IMR-90 (cell line): ENCODE results near the gene PRDM5.

Experiments
- CTCF ChIP-seq: conservative IDR thresholded peaks from 2 replicates; pipeline ENCODE4 v1.5.1; 2012; ENCODE audit warnings: mild to moderate bottlenecking, low read depth, low read length, improper control_type of control experiment
- FOS ChIP-seq: fragments of 150-350 bp; IDR thresholded peaks from 2 replicates; pipeline ENCODE4 v1.6.1; 2016; ENCODE audit warnings: low read depth, low read length
- POLR2A ChIP-seq: IDR thresholded peaks from 2 replicates; pipeline ENCODE4 v1.6.1; 2012; ENCODE audit warnings: mild to moderate bottlenecking, low read depth, low read length
- RCOR1 ChIP-seq: IDR thresholded peaks from 2 replicates; pipeline ENCODE4 v1.6.1; 2012; ENCODE audit warnings: mild to moderate bottlenecking, low read length, improper control_type of control experiment; ENCODE audit not compliant: insufficient replicate concordance

GRCh38 chr4:120716346-120716745 lies 206.2 kb downstream of the PRDM5 start:
- TF ChIP-seq CTCF (no peak), POLR2A (no peak), RCOR1 (no peak), FOS (no peak)
